Osteoblast (primary cell): ENCODE measurements around the gene PNMA8A. TPM values are rescaled to one million over a fixed set of nuclear protein-coding genes. Genes with fewer than 3 reads are reported as not detected.
A peak's percentile ranks its signal among the peaks of the same experiment; 100 is the strongest.

Experiments used
- DNase-seq: peaks from one replicate; pipeline ENCODE4 v3.0.0; 2011; ENCODE audit warnings: low spot score, mixed read lengths; ENCODE audit not compliant: insufficient read length; ENCODE audit errors: missing footprints
- H2AFZ ChIP-seq: 2 replicates; pipeline ENCODE4 v1.6.0; 2011; ENCODE audit warnings: mild to moderate bottlenecking, low read length
- H3K27ac ChIP-seq: 2 replicates; pipeline ENCODE4 v1.5.1; 2011; ENCODE audit warnings: mild to moderate bottlenecking, low read depth, low read length, moderate library complexity
- H3K27me3 ChIP-seq: 2 replicates; pipeline ENCODE4 v1.6.0; 2012; ENCODE audit warnings: mild to moderate bottlenecking, control low read depth, inconsistent platforms, low read length, moderate library complexity; ENCODE audit not compliant: insufficient read depth
- H3K36me3 ChIP-seq: 2 replicates; pipeline ENCODE4 v1.5.1; 2011; ENCODE audit warnings: mild to moderate bottlenecking, low read length, control low read depth, moderate library complexity; ENCODE audit not compliant: insufficient read depth
- H3K4me1 ChIP-seq: 2 replicates; pipeline ENCODE4 v1.5.1; 2011; ENCODE audit warnings: mild to moderate bottlenecking, low read length, control low read depth, moderate library complexity; ENCODE audit not compliant: insufficient read depth
- H3K4me2 ChIP-seq: 2 replicates; pipeline ENCODE4 v1.6.0; 2011; ENCODE audit warnings: mild to moderate bottlenecking, low read length; ENCODE audit not compliant: insufficient read depth
- H3K4me3 ChIP-seq: fragments of 200-600 bp; sonication (generic); 3 replicates; pipeline ENCODE4 v1.5.1; 2012; ENCODE audit warnings: mild to moderate bottlenecking, low read length, inconsistent platforms; ENCODE audit not compliant: insufficient read depth
- H3K79me2 ChIP-seq: 2 replicates; pipeline ENCODE4 v1.6.0; 2012; ENCODE audit warnings: mild to moderate bottlenecking, low read length, control low read depth, inconsistent platforms; ENCODE audit not compliant: insufficient read depth
- H3K9me3 ChIP-seq: 2 replicates; pipeline ENCODE4 v1.5.1; 2011; ENCODE audit warnings: low read depth, low read length, control low read depth
- H4K20me1 ChIP-seq: 2 replicates; pipeline ENCODE4 v1.6.0; 2012; ENCODE audit warnings: mild to moderate bottlenecking, low read length, control low read depth; ENCODE audit not compliant: insufficient read depth
- CTCF ChIP-seq: IDR thresholded peaks from 2 replicates; pipeline ENCODE4 v1.5.1; 2011; ENCODE audit warnings: mild to moderate bottlenecking, low read depth, low read length, moderate library complexity; ENCODE audit errors: extremely low read depth
- total RNA-seq: library from RNA; depleted of rRNA; stranded (reverse); fragments of >200 nt; gene quantifications from 2 replicates; pipeline ENCODE4 v1.2.3, GENCODE V29; 2012

The PNMA8A gene
- total RNA-seq, 1 donor, result 2.2 TPM

GRCh38 chr19:46448601-46449000 lies 22.8 kb downstream of the PNMA8A start:
- H3K4me3 ChIP-seq, result no peak overlapping the region
- no peaks in the 10 kb centered on the region for H3K9me3 ChIP-seq
- no peaks in the 10 kb centered on the region for H4K20me1 ChIP-seq
- H3K27me3 ChIP-seq, result no peaks in the 10 kb centered on the region
- DNase-seq, result no peak
- no peaks in the 10 kb centered on the region for H3K36me3 ChIP-seq
- no peaks in the 10 kb centered on the region for H3K79me2 ChIP-seq
- no peaks in the 10 kb centered on the region for H3K4me1 ChIP-seq
- H2AFZ ChIP-seq, result no peak overlapping the region
- no peak for TF ChIP-seq CTCF
- no peak overlapping the region for H3K27ac ChIP-seq
- H3K4me2 ChIP-seq, result no peak overlapping the region

GRCh38 chr19:46447824-46448223 lies 23.5 kb downstream of the PNMA8A start:
- H3K4me1 ChIP-seq, result peaks cover 5% of the 10 kb centered on the region
- peak overlapping the region; percentile 68 for H2AFZ ChIP-seq
- H4K20me1 ChIP-seq, result no peaks in the 10 kb centered on the region

GRCh38 chr19:46447006-46447405 lies 24.4 kb downstream of the PNMA8A start:
- DNase-seq, result no peak
- Histone ChIP-seq H4K20me1 (no peaks in the 10 kb centered on the region), H3K36me3 (no peaks in the 10 kb centered on the region), H3K27ac (no peak overlapping the region), H3K27me3 (no peaks in the 10 kb centered on the region), H3K4me3 (no peak overlapping the region), H3K9me3 (no peaks in the 10 kb centered on the region), H3K79me2 (no peaks in the 10 kb centered on the region), H3K4me1 (peaks cover 6% of the 10 kb centered on the region), H3K4me2 (no peak overlapping the region), H2AFZ (no peak overlapping the region)
- no peak for TF ChIP-seq CTCF

More at GRCh38 chr19:46447824-46448223, 23.5 kb downstream of the PNMA8A start:
- H3K36me3 ChIP-seq, result no peaks in the 10 kb centered on the region
- H3K27ac ChIP-seq, result no peak overlapping the region
- peak; percentile 29 for DNase-seq
- no peak overlapping the region for H3K4me3 ChIP-seq
- no peaks in the 10 kb centered on the region for H3K9me3 ChIP-seq
- TF ChIP-seq CTCF, result no peak
- H3K79me2 ChIP-seq, result no peaks in the 10 kb centered on the region
- H3K4me2 ChIP-seq, result no peak overlapping the region
- H3K27me3 ChIP-seq, result no peaks in the 10 kb centered on the region

- H3K27me3 ChIP-seq, result no peaks in the 10 kb centered on the region
- H2AFZ ChIP-seq, result no peak overlapping the region
- no peaks in the 10 kb centered on the region for H3K9me3 ChIP-seq
- no peaks in the 10 kb centered on the region for H3K36me3 ChIP-seq
- peak; percentile 32 for DNase-seq
- no peaks in the 10 kb centered on the region for H4K20me1 ChIP-seq
- H3K4me3 ChIP-seq, result no peak overlapping the region
- peaks cover 6% of the 10 kb centered on the region for H3K4me1 ChIP-seq
- H3K79me2 ChIP-seq, result no peaks in the 10 kb centered on the region
- no peak overlapping the region for H3K27ac ChIP-seq
- TF ChIP-seq CTCF, result no peak
- H3K4me2 ChIP-seq, result no peak overlapping the region
These were observed 25.3 kb downstream of the PNMA8A start for GRCh38 chr19:46446021-46446420.
